Heart left ventricle (tissue), 16 donors: ENCODE results near the gene CABP4. TPM values are rescaled to one million over a fixed set of nuclear protein-coding genes. Genes with fewer than 3 reads are reported as not detected.
A peak's percentile ranks its signal among the peaks of the same experiment; 100 is the strongest.

Experiments
- ATAC-seq, 4 donors: fragments of 200-7000 bp; cut with Tn5 transposase; one replicate each; pipeline ENCODE4 v1.9.1; 2020 to 2022; ENCODE audit warnings: moderate library complexity in 4 of 4, mild to moderate bottlenecking in 3 of 4, moderate number of reproducible peaks in 1 of 4
- DNase-seq, 5 donors: peaks; one replicate each; pipeline ENCODE4 v3.0.0-alpha.2; 2020
- H3K27ac ChIP-seq, 12 donors: fragments of 200-600 bp; sonication (generic) in 4 of 12; one replicate each; pipeline versions ENCODE4 v1.5.0 to v1.8.0; 2016 to 2022; ENCODE audit warnings: mild to moderate bottlenecking in 2 of 12
- H3K27me3 ChIP-seq, 9 donors: fragments of 200-600 bp; sonication (generic) in 2 of 9; one replicate each; pipeline versions ENCODE4 v1.5.1 to v1.8.0; 2016 to 2022; ENCODE audit warnings: mild to moderate bottlenecking in 3 of 9
- H3K36me3 ChIP-seq, 9 donors: fragments of 200-600 bp; sonication (generic) in 2 of 9; one replicate each; pipeline versions ENCODE4 v1.5.0 to v1.8.0; 2018 to 2022; ENCODE audit warnings: mild to moderate bottlenecking in 2 of 9
- H3K4me1 ChIP-seq, 12 donors: fragments of 200-600 bp; sonication (generic) in 4 of 12; one replicate each; pipeline versions ENCODE4 v1.5.0 to v1.8.0; 2016 to 2022; ENCODE audit warnings: mild to moderate bottlenecking in 3 of 12
- H3K4me3 ChIP-seq, 12 donors: fragments of 200-600 bp; sonication (generic) in 4 of 12; one replicate each; pipeline versions ENCODE4 v1.5.0 to v1.8.0; 2017 to 2022; ENCODE audit warnings: mild to moderate bottlenecking in 9 of 12, moderate library complexity in 4 of 12
- H3K9me3 ChIP-seq, 12 donors: fragments of 200-600 bp; sonication (generic) in 4 of 12; one replicate each; pipeline versions ENCODE4 v1.5.0 to v1.8.0; 2016 to 2022; ENCODE audit warnings: mild to moderate bottlenecking in 1 of 12
- POLR2A ChIP-seq, 2 donors: fragments of 450-650 bp; IDR thresholded peaks; one replicate each; pipeline ENCODE4 v1.6.1; 2017; ENCODE audit warnings: antibody characterized with exemption in 2 of 2, mild to moderate bottlenecking in 2 of 2, moderate library complexity in 2 of 2
- WGBS, 4 donors: extraction: QIAGEN DNeasy Blood & Tissue Kit in 2 of 4; methylation state at CpG; one replicate each; pipeline versions ENCODE4 v1.1.5 to v1.1.7; 2013 to 2018; 5-methylcytosine and 5-hydroxymethylcytosine counted together
- intact Hi-C, 10 donors: fragments of 100-400 bp; cut with DNase I; formaldehyde crosslinking; loops; one replicate each; pipeline versions ENCODE4 v1.11.1 to v1.14.2; 2022
- polyA plus RNA-seq, 2 donors: library from polyadenylated mRNA; stranded (reverse); fragments of 200-250 nt; gene quantifications; one replicate each; pipeline ENCODE4 v1.2.3, GENCODE V29; 2013
- total RNA-seq, 9 donors: library from RNA; depleted of rRNA in 2 of 9; stranded (reverse); fragments of >200 nt in 2 of 9; fragmentation: NEBNext Ultra II Directional in 3 of 9; extraction: Animal tissue kit (Norgen Biotek cat#: 25700) in 3 of 9; gene quantifications; one replicate each; pipeline versions ENCODE4 v1.1.0 to v1.2.4, GENCODE V29; 2016 to 2023
- TF ChIP-seq, protein P1 (sequence below), 12 donors: fragments of 200-600 bp; sonication (generic) in 4 of 12; IDR thresholded peaks; one replicate each; pipeline versions ENCODE4 v1.5.0 to v1.8.0; 2018 to 2022; ENCODE audit warnings: antibody characterized with exemption in 12 of 12, mild to moderate bottlenecking in 5 of 12
- donor health status: ischemic (EF 13 %, LVEDD 7.1; RV severe dilation, severe dysfunction).
- donor health status: healthy with polysubstance abuse.
- donor health status: DM: no; HTN: yes; CAD: no.
- donor health status: DM: no; HTN: no; CAD: no.
- donor health status: ischemic (EF 25% LVEDD 6.9; RV normal size, moderate dysfunction).
- donor health status: ischemic (EF 25% LVEDD 5.7; RV mildly dilated, moderate dysfunction).
- donor health status: healthy.
- donor health status: DM: yes; HTN: yes; CAD: no.
- donor health status: ischemic (EF 35%, LVEDD 5.7; RV mildly dilated, moderate dysfunction).
- donor health status: nonischemic (EF 11% LVEDD 7.7; RV severe dilation, severe dysfunction).
- donor health status: DM: yes; HTN: yes; CAD: no.
- donor health status: PGD.
- donor health status: ischemic (EF 29% LVEDD 5.4; RV normal size, mild dysfunction).
- donor health status: nonischemic (EF 23%, LVEDD 6.1; RV moderate dilation, normal function).

Gene CABP4
- total and polyA plus RNA-seq, 11 donors, result 0.25 to 4.2 (median 0.51) TPM; not detected in 1

DNA sequence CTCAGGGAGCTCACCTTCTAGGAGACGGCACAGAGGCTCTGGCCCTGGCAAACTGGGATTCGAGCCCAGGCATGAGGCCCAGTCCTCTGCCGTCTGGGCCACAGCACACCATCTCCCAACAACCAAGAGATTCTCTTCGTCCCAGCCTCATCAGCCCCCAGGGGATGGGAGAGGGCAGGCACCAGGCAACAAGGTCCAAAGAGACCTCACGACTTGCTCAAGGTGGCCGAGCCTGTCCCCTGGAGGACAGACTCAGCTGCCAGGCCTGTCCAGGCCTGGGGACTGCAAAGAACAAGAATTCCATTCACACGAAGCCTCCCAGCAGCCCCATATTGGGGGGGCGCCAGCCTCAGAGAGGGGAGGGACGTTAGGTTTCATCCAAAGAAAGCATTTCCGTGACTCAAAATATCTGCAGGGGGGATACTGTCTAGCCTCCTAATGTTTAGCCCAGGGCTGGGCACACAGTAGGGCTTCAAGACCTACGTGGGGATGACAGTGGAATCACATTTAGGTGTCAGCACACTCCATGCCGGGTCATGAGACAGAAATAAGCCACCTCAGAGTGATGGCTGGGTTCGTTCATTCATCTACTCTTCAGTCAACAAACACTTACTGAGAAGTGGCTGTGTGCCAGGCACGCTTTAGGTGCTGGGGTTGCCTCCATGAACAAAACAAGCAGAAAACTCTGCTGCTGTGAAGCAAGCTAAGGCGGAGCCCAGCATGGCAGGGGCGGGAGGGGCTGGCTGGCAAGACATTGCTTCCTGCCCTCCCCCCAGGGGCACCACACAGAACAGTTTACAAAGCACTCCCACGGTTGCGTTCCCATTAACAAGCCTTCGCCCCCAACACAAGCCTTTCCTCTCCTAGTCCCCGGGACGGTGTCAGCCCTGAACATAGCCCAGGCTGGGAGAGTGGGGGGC, 38.5 kb upstream of the CABP4 start:
- no peak for TF ChIP-seq POLR2A (IDR thresholded peaks at IDR 0.05)
- TF ChIP-seq, protein P1, sequence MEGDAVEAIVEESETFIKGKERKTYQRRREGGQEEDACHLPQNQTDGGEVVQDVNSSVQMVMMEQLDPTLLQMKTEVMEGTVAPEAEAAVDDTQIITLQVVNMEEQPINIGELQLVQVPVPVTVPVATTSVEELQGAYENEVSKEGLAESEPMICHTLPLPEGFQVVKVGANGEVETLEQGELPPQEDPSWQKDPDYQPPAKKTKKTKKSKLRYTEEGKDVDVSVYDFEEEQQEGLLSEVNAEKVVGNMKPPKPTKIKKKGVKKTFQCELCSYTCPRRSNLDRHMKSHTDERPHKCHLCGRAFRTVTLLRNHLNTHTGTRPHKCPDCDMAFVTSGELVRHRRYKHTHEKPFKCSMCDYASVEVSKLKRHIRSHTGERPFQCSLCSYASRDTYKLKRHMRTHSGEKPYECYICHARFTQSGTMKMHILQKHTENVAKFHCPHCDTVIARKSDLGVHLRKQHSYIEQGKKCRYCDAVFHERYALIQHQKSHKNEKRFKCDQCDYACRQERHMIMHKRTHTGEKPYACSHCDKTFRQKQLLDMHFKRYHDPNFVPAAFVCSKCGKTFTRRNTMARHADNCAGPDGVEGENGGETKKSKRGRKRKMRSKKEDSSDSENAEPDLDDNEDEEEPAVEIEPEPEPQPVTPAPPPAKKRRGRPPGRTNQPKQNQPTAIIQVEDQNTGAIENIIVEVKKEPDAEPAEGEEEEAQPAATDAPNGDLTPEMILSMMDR (IDR thresholded peaks at IDR 0.05), result no peak
- no peak for ATAC-seq
- no peaks in the 10 kb centered on the region for H3K36me3 ChIP-seq
- peaks cover 0 to 26% (median 8%) of the 10 kb centered on the region in 9 donors for H3K27me3 ChIP-seq
- intact Hi-C loops, result no loop called here
- 49 to 57% (median 53%) methylated on average over 15 to 21 of the region's 21 CpGs for WGBS, 4 donors
- H3K4me1 ChIP-seq, result peaks cover 3 to 67% (median 43%) of the 10 kb centered on the region in 12 donors
- no peak for DNase-seq
- no peaks in the 10 kb centered on the region for H3K9me3 ChIP-seq
- H3K4me3 ChIP-seq, result peak overlapping the region in 1 of 12 donors; percentile 52
- H3K27ac ChIP-seq, result peak overlapping the region in 11 of 12 donors; percentile 47 to 96 (median 91)

DNA sequence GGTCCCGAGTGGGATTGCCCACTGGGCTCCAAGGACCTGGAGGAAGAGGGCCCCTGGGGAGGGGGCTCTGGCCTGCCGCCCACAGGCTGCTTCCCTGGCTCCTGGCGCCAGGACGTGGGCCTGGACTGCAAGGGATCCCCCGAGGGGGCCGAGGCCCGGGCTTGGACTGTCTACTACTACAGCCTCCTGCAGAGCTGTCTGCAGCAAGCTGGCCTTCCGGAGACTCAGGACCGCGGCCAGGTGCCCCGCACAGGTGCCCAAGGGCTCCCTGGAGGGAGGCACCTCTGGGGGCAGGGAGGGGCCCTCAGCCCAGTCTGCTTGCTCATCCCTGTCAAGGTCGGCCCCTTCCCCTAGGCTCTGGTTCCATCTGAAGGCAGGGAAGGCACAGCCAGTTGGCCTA, 37.7 kb upstream of the CABP4 start:
- Histone ChIP-seq H3K4me1 (peaks cover 3 to 67% (median 43%) of the 10 kb centered on the region in 12 donors), H3K4me3 (no peak overlapping the region), H3K27ac (peak overlapping the region in 11 of 12 donors; percentile 47 to 96 (median 91)), H3K36me3 (no peaks in the 10 kb centered on the region), H3K27me3 (peaks cover 0 to 23% (median 5%) of the 10 kb centered on the region in 9 donors), H3K9me3 (no peaks in the 10 kb centered on the region)
- no peak for TF ChIP-seq POLR2A (IDR thresholded peaks at IDR 0.05)
- TF ChIP-seq, protein P1 (IDR thresholded peaks at IDR 0.05), result no peak
- ATAC-seq (no peak), DNase-seq (no peak)
- WGBS, 4 donors, result 74 to 86% (median 80%) methylated on average over 7 to 12 of the region's 12 CpGs
- intact Hi-C loops, result no loop called here

DNA sequence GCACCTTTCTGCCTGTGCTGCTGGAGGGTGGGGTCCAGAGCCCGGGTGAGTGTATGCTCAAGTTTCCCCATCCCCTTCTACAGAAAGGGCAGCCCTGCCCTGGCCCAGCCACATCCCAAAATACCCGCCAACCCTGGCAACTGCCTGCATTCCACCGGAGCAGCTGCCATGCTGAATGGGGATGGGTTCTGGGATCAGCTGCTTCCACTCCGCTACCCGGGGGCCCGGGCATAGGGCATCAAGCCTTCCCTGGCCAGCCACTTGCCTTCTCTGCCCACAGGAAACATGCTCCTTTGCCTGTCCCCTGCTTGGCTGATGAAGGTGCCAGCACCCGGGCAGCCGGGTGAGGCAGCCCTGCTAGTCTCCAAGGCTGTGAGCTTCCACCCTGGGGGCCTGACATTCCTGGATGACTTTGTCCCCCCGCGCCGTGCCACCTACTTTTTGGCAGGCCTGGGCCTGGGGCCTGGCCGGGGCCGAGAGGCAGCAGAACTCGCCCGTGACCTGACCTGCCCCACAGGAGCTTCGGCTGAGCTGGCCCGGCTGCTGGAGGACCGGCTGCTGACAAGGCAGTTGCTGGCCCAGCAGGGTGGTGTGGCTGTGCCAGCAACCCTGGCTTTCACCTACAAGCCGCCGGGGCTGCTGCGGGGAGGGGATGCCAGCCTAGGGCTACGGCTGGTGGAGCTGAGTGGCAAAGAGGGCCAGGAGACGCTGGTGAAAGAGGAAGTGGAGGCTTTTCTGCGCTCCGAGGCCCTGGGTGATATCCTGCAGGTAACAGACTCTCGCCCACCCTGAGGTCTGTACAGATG, 36.5 kb upstream of the CABP4 start:
- peak; percentile 7 to 72 (median 18) for ATAC-seq
- DNase-seq, result peak in 4 of 5 donors; percentile 58 to 80 (median 65)
- peak overlapping the region; percentile 28 to 96 (median 87) for H3K27ac ChIP-seq
- WGBS, 4 donors, result 41 to 62% (median 45%) methylated on average over 17 to 26 of the region's 26 CpGs
- intact Hi-C loops, result no loop called here
- H3K4me1 ChIP-seq, result peaks cover 3 to 67% (median 43%) of the 10 kb centered on the region in 12 donors
- TF ChIP-seq POLR2A (IDR thresholded peaks at IDR 0.05), result no peak
- TF ChIP-seq, protein P1 (IDR thresholded peaks at IDR 0.05), result no peak
- peaks cover 0 to 20% (median 0%) of the 10 kb centered on the region in 9 donors for H3K27me3 ChIP-seq
- H3K36me3 ChIP-seq, result no peaks in the 10 kb centered on the region
- H3K4me3 ChIP-seq, result peak overlapping the region in 5 of 12 donors; percentile 5 to 25 (median 22)
- no peaks in the 10 kb centered on the region for H3K9me3 ChIP-seq
